Mucosa of descending colon (tissue), 3 donors: ENCODE results near the gene VPS41. TPM values are rescaled to one million over a fixed set of nuclear protein-coding genes. Genes with fewer than 3 reads are reported as not detected.

Experiments used
- ATAC-seq: fragments of 200-7000 bp; cut with Tn5 transposase; one replicate; pipeline ENCODE4 v1.9.1; 2020; ENCODE audit warnings: mild to moderate bottlenecking, moderate library complexity
- DNase-seq, 3 donors: peaks; one replicate each; pipeline ENCODE4 v3.0.0-alpha.2; 2020
- H3K36me3 ChIP-seq: fragments of 200-600 bp; one replicate; pipeline ENCODE4 v1.8.0; 2021; ENCODE audit warnings: low read depth, mild to moderate bottlenecking
- H3K4me1 ChIP-seq: fragments of 200-600 bp; one replicate; pipeline ENCODE4 v1.8.0; 2021; ENCODE audit warnings: low read depth, mild to moderate bottlenecking
- H3K4me3 ChIP-seq: fragments of 200-600 bp; one replicate; pipeline ENCODE4 v1.8.0; 2021; ENCODE audit warnings: mild to moderate bottlenecking
- H3K9me3 ChIP-seq: fragments of 200-600 bp; one replicate; pipeline ENCODE4 v1.8.0; 2021; ENCODE audit warnings: mild to moderate bottlenecking
- intact Hi-C, 2 donors: fragments of 100-400 bp; cut with DNase I in 1 of 2; cut with micrococcal nuclease in 1 of 2; formaldehyde crosslinking; loops; one replicate each; pipeline versions ENCODE4 v1.11.0 to v1.11.1; 2022; cut with DNase I, micrococcal nuclease
- total RNA-seq, 3 donors: library from RNA; stranded (reverse); fragmentation: NEBNext Ultra II Directional in 2 of 3; extraction: Animal tissue kit (Norgen Biotek cat#: 25700) in 2 of 3; gene quantifications; one replicate each; pipeline versions ENCODE4 v1.2.1 to v1.2.4, GENCODE V29; 2021 to 2023
- TF ChIP-seq, protein P1 (sequence below): fragments of 200-600 bp; IDR thresholded peaks from one replicate; pipeline ENCODE4 v1.8.0; 2022; ENCODE audit warnings: antibody characterized with exemption, mild to moderate bottlenecking
- donor health status: DM: no; HTN: no; CAD: no; lungs with moderate emphysema.
- donor health status: DM: no; HTN: no; CAD: no.
- donor health status: DM: no; HTN: yes; CAD: no.

The VPS41 gene
- total RNA-seq, 3 donors from 2014 or later, result 57.7 to 63.5 (median 63.0) TPM

DNA sequence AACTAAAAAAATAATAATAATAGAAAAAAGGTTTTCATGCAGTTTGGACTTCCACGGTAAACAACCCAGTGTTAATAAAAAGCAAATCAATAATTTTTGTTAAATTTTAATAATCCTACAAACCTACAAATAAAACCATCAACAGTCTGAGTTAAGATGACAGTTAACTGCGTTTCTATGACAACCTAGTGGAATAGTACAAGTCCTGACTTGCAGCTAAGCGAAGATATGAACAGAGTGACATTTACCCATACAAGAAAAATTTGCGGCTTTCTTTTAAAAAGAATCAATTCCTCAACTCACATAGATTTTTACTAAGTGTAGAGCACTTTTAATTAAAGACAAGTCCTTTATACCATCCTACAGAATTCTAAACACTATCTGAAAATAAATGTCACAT, 35.6 kb downstream of the VPS41 start:
- no peak overlapping the region for H3K4me3 ChIP-seq
- DNase-seq (no peak), ATAC-seq (no peak)
- TF ChIP-seq, protein P1, sequence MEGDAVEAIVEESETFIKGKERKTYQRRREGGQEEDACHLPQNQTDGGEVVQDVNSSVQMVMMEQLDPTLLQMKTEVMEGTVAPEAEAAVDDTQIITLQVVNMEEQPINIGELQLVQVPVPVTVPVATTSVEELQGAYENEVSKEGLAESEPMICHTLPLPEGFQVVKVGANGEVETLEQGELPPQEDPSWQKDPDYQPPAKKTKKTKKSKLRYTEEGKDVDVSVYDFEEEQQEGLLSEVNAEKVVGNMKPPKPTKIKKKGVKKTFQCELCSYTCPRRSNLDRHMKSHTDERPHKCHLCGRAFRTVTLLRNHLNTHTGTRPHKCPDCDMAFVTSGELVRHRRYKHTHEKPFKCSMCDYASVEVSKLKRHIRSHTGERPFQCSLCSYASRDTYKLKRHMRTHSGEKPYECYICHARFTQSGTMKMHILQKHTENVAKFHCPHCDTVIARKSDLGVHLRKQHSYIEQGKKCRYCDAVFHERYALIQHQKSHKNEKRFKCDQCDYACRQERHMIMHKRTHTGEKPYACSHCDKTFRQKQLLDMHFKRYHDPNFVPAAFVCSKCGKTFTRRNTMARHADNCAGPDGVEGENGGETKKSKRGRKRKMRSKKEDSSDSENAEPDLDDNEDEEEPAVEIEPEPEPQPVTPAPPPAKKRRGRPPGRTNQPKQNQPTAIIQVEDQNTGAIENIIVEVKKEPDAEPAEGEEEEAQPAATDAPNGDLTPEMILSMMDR, result no peak
- H3K4me1 ChIP-seq, result no peaks in the 10 kb centered on the region
- intact Hi-C loops, result no loop called here
- H3K9me3 ChIP-seq, result no peaks in the 10 kb centered on the region
- H3K36me3 ChIP-seq, result no peaks in the 10 kb centered on the region

DNA sequence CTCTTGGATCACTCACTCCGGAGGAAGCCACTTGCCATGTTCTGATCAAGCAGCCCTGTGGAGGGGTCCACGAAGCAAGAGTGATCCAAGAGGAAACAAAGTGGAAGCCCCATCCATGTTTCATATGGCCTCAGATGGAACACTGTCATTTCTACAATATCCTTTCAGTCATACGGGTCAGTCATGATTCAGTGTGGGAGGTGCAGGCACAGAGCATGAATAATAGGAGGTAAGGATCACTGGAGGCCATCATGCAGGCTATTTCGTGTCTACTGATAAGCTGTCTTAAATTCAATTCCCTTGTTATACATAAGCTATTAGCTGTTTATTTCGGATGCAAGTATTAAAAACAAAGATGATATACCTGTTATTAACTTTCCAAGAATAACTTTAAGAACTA, 36.8 kb downstream of the VPS41 start:
- Histone ChIP-seq H3K4me1 (no peaks in the 10 kb centered on the region), H3K4me3 (no peak overlapping the region), H3K9me3 (no peaks in the 10 kb centered on the region), H3K36me3 (no peaks in the 10 kb centered on the region)
- ATAC-seq (no peak), DNase-seq (no peak)
- intact Hi-C loops, result no loop called here
- TF ChIP-seq, protein P1, result no peak

DNA sequence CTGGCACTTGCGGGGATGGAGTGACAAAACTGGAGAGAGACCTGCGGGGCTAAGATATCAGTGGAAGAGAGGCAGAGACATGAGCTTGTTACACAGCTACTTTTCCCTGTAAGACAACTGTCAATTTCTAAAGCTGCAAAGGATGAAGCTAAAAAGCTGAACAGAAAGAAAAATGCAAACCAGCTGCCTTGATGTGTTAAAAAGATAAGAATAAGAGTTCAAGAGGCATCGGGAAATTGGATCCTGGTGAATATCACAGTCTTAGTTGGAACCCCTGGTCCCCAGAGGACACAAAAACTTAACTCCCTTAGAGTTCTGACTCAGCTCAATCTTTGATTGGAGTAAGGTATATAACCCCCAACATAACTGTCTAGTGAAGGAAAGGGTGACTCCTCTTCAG, 38.8 kb downstream of the VPS41 start:
- no peaks in the 10 kb centered on the region for H3K4me1 ChIP-seq
- intact Hi-C loops, result no loop called here
- DNase-seq, result no peak
- no peak overlapping the region for H3K4me3 ChIP-seq
- TF ChIP-seq, protein P1, result no peak
- H3K36me3 ChIP-seq, result no peaks in the 10 kb centered on the region
- ATAC-seq, result no peak
- H3K9me3 ChIP-seq, result no peaks in the 10 kb centered on the region

DNA sequence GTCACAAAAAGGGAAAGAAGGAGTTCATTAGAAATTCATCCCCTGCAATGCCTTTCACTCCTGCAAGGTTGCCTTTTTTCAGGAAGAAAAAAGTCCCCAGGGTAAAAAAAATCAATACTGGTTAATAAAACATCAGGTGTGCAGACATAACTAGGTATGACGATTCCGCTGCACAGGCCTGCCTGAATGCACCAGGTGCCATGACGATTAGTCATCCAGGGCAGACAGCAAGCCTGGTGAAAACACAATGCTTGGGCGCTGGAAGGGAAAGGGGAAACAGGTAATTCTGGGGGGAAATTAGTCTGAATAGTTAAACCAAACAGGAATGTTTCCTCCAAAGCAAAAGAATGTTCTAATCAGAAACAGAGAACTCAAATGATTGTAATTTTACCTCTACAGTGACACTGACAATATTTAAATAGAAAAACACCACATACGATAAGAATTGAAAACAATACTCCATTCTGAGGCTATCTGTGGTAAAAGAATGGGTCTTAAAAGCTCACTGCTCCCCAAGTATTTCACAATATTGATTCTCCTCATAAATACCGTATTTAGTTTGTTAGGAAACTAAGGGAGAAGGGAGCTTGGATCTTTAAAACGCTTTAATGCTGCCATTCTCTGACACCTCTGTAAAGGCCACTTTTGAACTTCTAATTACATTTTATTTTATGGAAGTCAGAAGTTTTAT, 45.2 kb downstream of the VPS41 start:
- no peaks in the 10 kb centered on the region for H3K36me3 ChIP-seq
- TF ChIP-seq, protein P1, result no peak
- intact Hi-C loops, result no loop called here
- H3K9me3 ChIP-seq, result no peaks in the 10 kb centered on the region
- H3K4me1 ChIP-seq, result no peaks in the 10 kb centered on the region
- DNase-seq, result no peak
- no peak for ATAC-seq
- H3K4me3 ChIP-seq, result no peak overlapping the region

DNA sequence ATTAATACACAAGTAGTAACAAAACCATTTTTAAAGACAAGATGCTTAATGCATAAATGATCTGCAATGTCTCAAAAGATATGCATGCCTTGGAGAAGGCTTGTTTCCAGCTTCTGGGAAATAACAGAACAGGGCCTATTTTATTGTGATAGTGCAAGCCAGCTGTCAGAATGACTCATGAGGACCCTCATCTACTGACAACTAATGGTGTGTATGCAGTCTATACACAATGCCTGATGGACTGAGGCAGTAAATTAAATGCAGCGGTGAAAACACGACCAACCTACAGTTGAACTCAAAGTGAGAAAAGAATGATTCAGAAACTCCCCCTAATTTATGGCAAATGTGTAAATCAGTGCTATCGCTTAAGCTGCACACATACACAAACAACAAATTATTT, 46.3 kb downstream of the VPS41 start:
- intact Hi-C loops, result no loop called here
- no peaks in the 10 kb centered on the region for H3K4me1 ChIP-seq
- no peaks in the 10 kb centered on the region for H3K36me3 ChIP-seq
- TF ChIP-seq, protein P1, result no peak
- ATAC-seq (no peak), DNase-seq (no peak)
- H3K4me3 ChIP-seq, result no peak overlapping the region
- no peaks in the 10 kb centered on the region for H3K9me3 ChIP-seq
